CD4-positive, alpha-beta T cell treated with Interleukin-6 at 100 ng/mL for 8 hours (primary cell): ENCODE measurements around the gene MARF1.
"Not testable (repeated sequence)": the region's sequence is repeated elsewhere in the genome, so short reads cannot be mapped to it uniquely, and the experiment has no call there.

Experiments used
- DNase-seq: peaks from one replicate; pipeline ENCODE4 v3.0.0-alpha.2; 2020; ENCODE audit warnings: mixed read lengths, low spot score

Gene MARF1, protein sequence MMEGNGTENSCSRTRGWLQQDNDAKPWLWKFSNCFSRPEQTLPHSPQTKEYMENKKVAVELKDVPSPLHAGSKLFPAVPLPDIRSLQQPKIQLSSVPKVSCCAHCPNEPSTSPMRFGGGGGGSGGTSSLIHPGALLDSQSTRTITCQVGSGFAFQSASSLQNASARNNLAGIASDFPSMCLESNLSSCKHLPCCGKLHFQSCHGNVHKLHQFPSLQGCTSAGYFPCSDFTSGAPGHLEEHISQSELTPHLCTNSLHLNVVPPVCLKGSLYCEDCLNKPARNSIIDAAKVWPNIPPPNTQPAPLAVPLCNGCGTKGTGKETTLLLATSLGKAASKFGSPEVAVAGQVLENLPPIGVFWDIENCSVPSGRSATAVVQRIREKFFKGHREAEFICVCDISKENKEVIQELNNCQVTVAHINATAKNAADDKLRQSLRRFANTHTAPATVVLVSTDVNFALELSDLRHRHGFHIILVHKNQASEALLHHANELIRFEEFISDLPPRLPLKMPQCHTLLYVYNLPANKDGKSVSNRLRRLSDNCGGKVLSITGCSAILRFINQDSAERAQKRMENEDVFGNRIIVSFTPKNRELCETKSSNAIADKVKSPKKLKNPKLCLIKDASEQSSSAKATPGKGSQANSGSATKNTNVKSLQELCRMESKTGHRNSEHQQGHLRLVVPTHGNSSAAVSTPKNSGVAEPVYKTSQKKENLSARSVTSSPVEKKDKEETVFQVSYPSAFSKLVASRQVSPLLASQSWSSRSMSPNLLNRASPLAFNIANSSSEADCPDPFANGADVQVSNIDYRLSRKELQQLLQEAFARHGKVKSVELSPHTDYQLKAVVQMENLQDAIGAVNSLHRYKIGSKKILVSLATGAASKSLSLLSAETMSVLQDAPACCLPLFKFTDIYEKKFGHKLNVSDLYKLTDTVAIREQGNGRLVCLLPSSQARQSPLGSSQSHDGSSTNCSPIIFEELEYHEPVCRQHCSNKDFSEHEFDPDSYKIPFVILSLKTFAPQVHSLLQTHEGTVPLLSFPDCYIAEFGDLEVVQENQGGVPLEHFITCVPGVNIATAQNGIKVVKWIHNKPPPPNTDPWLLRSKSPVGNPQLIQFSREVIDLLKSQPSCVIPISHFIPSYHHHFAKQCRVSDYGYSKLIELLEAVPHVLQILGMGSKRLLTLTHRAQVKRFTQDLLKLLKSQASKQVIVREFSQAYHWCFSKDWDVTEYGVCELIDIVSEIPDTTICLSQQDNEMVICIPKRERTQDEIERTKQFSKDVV (N-terminal part only)

GRCh38 chr16:15643048-15643945, at the start of gene MARF1:
TSS of gene MARF1 (minus strand) at chr16:15643154. CDS start at chr16:15639233, 3,921 bp downstream.
- DNase-seq = peak; percentile 98

- not testable (repeated sequence) for DNase-seq
These were observed 49.6 kb upstream of the MARF1 start for GRCh38 chr16:15692508-15692907.

GRCh38 chr16:15691046-15691445, 48.1 kb upstream of the MARF1 start:
- no peak for DNase-seq

- DNase-seq = no peak
These were observed 47.3 kb upstream of the MARF1 start for GRCh38 chr16:15690296-15690695.

DNA sequence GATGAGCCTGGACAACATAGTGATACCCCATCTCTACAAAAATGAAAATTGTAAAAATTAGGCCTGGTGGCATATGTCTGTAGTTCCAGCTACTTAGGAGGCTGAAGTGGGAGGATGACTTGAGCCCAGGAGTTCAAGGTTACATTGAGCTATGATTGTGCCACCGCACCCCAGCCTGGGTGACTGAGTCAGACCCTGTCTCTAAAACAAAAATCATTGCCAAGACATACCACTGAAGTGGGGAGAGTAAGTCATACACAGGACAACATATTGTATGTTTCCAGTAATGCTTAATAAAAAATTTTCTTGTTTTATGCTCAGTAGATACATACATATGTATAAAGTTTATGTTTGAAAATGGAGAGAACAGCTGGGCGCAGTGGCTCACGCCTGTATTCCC, 46.3 kb upstream of the MARF1 start:
- no peak for DNase-seq

DNA sequence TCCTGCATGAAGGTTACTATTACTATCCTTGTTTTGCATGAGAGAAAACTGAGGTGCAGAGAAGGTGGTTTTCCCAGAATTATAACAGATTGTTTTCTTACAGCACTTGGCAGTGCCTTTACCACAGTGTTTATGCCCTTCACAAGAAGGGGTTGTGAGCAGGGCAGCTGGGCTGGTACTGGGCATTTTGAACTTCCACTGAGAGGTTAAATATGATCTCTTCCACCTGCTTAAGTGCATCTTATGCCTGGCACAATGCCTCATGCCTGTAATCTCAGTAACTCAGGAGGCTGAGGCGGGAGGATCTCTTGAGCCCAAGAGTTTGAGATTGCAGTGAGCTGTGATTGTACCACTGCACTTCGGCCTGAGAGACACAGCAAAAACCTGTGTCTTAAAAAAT, 43.3 kb upstream of the MARF1 start:
- DNase-seq = no peak

DNA sequence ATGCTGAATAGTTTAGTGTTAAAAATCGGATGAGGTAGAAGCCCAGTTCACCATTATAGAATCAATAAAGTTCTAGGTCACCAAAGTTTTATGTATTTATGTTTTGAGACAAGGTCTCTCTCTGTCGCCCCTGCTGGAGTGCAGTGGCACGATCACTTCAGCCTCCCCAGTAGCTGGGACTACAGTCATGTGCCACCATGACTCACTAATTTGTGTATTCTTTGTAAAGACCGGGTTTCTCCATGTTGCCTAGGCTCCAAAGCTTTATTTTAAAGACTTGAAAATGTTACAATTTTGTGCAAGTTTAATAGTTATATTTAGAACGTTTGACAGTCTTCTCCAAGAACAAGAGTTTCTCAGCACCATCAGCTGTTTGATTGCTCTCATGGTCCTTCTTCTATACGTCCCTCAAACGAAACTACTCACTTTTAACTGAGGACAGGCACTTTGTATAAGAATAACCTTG, 39.2 kb upstream of the MARF1 start:
- peak; percentile 14 for DNase-seq

- no peak for DNase-seq
These were observed 34.5 kb upstream of the MARF1 start for GRCh38 chr16:15677447-15677846.

GRCh38 chr16:15676506-15676905, 33.6 kb upstream of the MARF1 start:
- DNase-seq = no peak

GRCh38 chr16:15674571-15674970, 31.6 kb upstream of the MARF1 start:
- DNase-seq = no peak

DNA sequence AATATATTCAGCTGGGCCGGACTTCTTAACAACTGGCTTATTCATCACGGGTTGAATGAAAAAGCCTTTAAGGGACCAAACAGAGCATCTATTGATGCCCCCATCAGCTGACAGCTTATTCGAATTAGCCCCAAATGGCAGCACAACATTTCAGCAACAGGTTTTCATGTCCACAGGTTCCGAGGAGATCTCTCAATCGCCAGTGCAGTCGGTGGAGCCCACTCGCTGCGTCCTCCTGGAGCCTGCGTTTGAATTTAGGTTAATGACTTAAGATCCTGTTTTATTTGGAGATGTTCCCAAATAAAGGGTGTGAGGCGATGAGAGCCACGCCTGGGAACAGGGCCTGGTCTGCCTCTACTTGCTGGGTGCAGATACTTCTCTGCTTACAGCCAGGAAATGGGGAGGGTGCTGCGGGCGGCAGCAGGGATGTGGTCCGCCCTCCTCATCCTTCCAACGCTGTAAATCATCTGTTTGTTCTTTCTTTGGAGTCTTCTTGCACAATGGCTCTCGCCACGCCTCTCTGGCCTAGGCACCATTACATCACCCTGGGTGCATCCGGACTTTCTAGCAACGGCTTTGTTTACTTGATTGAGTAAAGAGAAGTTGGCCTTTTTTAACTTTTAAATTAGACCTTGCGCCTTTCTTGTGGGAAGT, 29.7 kb upstream of the MARF1 start:
- peak; percentile 87 for DNase-seq

DNA sequence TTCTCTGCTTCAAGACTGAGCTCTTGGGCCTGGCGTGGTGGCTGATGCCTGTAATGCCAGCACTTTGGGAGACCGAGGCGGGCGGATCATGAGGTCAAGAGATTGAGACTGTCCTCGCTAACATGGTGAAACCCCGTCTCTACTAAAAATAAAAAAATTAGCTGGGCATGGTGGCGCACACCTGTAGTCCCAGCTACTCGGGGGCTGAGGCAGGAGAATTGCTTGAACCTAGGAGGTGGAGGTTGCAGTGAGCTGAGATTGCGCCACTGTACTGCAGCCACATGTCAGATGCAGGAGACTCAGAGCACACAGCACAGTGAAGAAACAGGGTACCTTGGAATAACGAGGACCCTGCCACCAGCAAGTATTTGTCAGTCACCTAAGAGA, 29.2 kb upstream of the MARF1 start:
- DNase-seq = not testable (repeated sequence)

DNA sequence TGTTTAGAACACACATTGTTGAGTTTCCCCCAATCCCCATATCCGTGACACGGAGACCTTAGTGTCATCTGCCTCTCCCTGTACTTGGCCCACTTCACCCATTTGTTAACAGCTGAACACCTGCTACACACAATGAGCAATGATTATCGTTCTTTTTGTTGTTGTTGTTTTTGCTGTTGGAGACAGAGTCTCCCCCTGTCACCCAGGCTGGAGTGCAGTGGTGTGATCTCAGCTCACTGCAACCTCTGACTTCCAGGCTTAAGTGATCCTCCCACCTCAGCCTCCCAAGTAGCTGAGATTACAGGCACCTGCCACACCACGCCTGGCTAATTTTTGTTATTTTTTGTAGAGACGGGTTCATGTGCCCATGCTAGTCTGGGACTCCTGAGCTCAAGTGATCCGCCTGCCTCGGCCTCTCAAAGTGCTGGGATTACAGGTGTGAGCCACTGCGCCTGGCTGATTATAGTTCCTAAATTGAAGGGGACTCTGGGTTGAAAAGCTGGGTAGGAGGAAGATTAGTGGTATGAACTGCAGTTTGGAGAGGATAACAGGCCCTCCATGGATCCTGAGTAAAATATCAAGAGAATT, 28.7 kb upstream of the MARF1 start:
- DNase-seq = no peak

- no peak for DNase-seq
These were observed 24.3 kb upstream of the MARF1 start for GRCh38 chr16:15667091-15667742.

DNA sequence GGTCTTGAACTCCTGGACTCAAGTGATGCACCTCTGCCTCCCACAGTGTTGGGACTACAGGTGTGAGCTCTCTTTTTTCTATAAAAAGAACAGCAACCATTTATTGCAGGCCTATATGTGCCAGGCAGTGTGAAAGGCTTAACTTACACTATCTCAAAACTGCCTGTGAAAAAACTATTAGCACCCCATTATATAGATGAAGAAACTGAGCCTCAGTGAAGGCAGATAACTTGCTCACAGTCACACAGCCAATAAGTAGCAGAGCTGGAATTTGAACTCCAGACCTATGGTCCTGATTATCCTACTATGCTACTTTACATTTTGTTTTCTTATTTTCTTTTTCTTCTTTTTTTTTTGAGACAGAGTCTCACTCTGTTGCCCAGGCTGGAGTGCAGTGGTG, 22.2 kb upstream of the MARF1 start:
- no peak for DNase-seq

GRCh38 chr16:15660203-15660601, 17.2 kb upstream of the MARF1 start:
- DNase-seq = no peak

GRCh38 chr16:15658556-15658955, 15.6 kb upstream of the MARF1 start:
- no peak for DNase-seq

DNA sequence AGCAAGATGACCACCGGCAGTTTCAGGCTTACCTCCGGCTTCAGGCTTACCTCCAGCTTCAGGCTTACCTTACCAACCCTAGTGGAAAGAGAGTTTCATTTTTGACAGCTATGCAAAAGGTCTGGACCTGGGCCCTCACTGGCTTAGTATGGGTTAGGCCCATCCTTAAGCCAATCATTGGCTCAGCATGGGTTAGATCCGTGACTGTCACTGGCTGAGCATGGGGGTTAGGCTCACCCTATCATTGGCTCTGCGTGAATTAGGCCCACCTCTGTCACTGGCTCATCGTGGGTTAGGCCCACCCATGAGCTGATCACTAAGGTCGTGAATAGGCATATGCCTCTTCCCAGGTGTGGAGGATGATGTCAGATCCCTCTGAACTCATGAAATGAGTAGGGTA, 15.2 kb upstream of the MARF1 start:
- no peak for DNase-seq

- DNase-seq = not testable (repeated sequence)
These were observed 12.6 kb upstream of the MARF1 start for GRCh38 chr16:15655561-15655960.

DNA sequence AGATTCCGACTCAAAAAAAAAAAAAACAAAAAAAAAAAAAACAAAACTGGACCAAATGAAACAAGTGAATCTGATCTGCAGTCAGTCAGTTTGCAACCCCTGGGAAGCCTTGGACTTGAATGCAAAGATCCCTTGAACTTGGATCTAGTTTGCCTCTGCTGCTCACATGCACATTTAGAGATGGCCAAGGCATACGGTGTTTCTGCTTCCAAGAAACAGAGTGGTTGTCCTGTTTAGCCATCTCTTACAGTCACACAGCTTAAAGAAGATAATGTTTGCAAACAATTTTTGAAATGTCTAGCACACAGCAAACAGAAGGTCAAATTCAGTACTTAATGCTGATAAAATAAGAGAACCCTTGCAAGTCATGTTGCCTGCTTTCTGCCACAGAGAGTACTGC, 11.6 kb upstream of the MARF1 start:
- no peak for DNase-seq
